Activated naive CD4-positive, alpha-beta T cell treated with anti-CD3 and anti-CD28 coated beads for 36 hours (primary cell): ENCODE data around the gene PI4KB. TPM values are rescaled to one million over a fixed set of nuclear protein-coding genes. Genes with fewer than 3 reads are reported as not detected.

Source experiments
- CTCF ChIA-PET: fragments of 350-600 bp; sonication (Branson Sonifier 250); formaldehyde crosslinking; loops from one replicate; lab custom pipeline; 2021; ENCODE audit warnings: antibody characterized with exemption; lab: Charles Lee
- DNase-seq: peaks from one replicate; pipeline ENCODE4 v3.0.0-alpha.2; 2020
- H3K27ac Mint-ChIP-seq: one replicate; pipeline ENCODE4 v1.8.0; 2021; ENCODE audit warnings: mild to moderate bottlenecking, mixed read lengths
- H3K27me3 Mint-ChIP-seq: one replicate; pipeline ENCODE4 v1.8.0; 2021; ENCODE audit warnings: low read depth, mixed read lengths
- H3K36me3 Mint-ChIP-seq: one replicate; pipeline ENCODE4 v1.8.0; 2021; ENCODE audit warnings: low read depth, mixed read lengths
- H3K4me1 Mint-ChIP-seq: one replicate; pipeline ENCODE4 v1.8.0; 2021; ENCODE audit warnings: low read depth, mixed read lengths
- H3K4me3 Mint-ChIP-seq: one replicate; pipeline ENCODE4 v1.8.0; 2021; ENCODE audit warnings: mild to moderate bottlenecking, moderate library complexity, mixed read lengths
- H3K9me3 Mint-ChIP-seq: one replicate; pipeline ENCODE4 v1.8.0; 2021; ENCODE audit warnings: mixed read lengths
- intact Hi-C: fragments of 100-400 bp; cut with micrococcal nuclease; formaldehyde crosslinking; loops from one replicate; pipeline ENCODE4 v1.15.1; 2023
- total RNA-seq, 2 experiments: library from RNA; stranded (reverse); gene quantifications; one replicate each; pipeline ENCODE4 v1.2.3, GENCODE V29; 2021

The PI4KB gene
- 10 to 100 TPM; 64.1 to 69.2 TPM for total RNA-seq

GRCh38 chr1:151327223-151327902, at the start of gene PI4KB:
Gene PI4KB, minus strand, starts transcription at chr1:151327416. Its CDS starts 10,935 bp downstream, at chr1:151316481.
- H3K36me3 Mint-ChIP-seq = peaks cover 17% of the 10 kb centered on the region
- intact Hi-C loops = loop anchor here (1.0 to 5.0 kb wide), 11 partner anchors 14 to 698 kb away; partner anchors contain the start of genes ARNT, ENSA, GABPB2 and MRPL9
- peak; percentile 96 for DNase-seq
- H3K4me3 Mint-ChIP-seq = peak within 1 kb of the TSS; percentile 93
- H3K27me3 Mint-ChIP-seq = no peaks in the 10 kb centered on the region
- H3K4me1 Mint-ChIP-seq = peaks cover 35% of the 10 kb centered on the region
- H3K9me3 Mint-ChIP-seq = no peaks in the 10 kb centered on the region
- peak within 1 kb of the TSS; percentile 96 for H3K27ac Mint-ChIP-seq
- CTCF ChIA-PET = interaction anchor here (0.6 to 5.2 kb wide), 8 partner anchors 11 to 134 kb away, joined by 3 to 49 read pairs (median 4); no protein-coding TSS in a partner anchor

GRCh38 chr1:151373196-151373595, 46.0 kb upstream of the PI4KB start:
- intact Hi-C loops = no loop called here
- Mint-ChIP-seq H3K4me3 (no peak overlapping the region), H3K4me1 (no peaks in the 10 kb centered on the region), H3K27ac (no peak overlapping the region), H3K27me3 (no peaks in the 10 kb centered on the region), H3K36me3 (no peaks in the 10 kb centered on the region), H3K9me3 (no peaks in the 10 kb centered on the region)
- DNase-seq = no peak
- CTCF ChIA-PET = no interaction called here

DNA sequence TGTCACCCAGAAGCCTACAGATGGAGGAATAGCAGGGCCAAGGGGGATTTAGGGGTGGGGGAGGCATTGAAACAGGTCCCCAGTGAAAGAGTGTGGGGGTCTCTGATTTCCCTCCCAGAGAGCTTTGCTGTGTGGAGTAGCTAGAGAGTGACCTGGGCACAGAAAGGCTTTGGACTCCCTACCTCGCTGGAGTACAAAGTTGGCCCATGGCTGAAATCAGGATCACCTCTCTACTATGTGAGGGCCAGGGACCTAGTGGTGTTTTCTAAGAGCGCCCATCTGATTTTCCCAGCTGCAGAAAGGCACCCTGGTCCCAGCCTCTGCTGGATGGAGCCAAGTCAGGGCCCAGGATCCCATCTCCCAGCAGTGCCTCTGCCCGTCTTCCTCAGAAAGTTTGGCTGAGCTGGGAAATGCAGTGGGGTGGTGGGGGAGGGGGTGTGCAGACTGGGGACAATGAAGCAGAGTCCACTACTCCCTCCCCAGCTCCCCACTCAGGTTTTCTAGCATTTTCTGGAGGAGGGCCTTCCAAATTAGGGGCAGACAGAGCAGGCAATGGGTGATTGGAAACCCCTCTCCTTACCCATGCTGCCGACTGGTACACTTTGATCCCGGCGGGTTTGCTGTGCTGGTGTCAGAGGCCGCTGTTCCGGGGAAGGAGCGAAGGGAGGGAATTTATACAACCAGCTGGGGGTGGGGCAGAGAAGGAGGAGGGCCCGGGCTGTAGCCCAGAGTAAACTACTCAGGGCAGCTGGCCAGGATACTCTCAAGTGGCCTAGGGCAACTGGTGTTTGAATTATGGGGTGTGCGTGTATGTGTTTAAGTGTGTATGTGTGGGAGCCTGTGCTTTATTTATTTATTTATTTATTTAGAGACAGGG, 45.1 kb upstream of the PI4KB start, which contains the start of gene SELENBP1:
SELENBP1 (minus strand) TSS at position 648 of the 877 bp plus-strand sequence; CDS start at position 584, 64 bp downstream.
- Mint-ChIP-seq H3K27me3 (no peaks in the 10 kb centered on the region), H3K36me3 (no peaks in the 10 kb centered on the region), H3K9me3 (no peaks in the 10 kb centered on the region), H3K4me1 (no peaks in the 10 kb centered on the region), H3K27ac (no peak within 1 kb of the TSS), H3K4me3 (no peak within 1 kb of the TSS)
- CTCF ChIA-PET = no interaction called here
- intact Hi-C loops = no loop called here
- no peak for DNase-seq

DNA sequence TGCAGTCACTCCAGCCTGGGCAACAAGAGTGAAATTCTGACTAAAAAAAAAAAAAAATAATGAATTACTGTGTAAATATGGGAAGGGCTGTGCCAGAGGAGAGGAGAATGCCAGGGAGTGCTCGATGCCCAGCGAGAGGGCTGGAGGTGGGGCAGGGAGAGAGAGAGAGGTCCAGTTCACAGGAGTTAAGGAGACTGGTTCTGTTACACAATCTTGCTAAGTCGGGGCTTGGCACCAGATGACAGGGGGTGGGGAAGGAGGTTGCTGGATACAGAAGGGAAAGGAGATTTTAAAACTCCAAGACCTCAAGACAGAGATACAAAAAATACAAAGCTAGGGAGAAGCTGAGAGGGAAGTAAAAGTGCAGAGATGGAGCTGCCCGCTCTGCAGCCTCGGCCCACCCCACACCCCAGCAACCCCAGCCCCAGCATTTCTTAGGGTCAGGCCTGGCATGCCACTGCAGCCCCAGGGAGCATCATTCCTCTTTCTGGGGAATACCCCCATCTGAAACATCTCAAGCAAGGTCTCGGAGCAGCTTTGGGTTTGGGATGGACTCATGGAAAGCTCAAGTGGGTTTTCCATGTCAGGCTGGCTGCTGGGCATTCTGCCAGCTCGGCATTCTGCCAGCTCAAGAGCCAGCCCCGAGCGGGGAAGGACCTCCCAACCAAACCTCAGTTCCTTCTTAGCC, 44.3 kb upstream of the PI4KB start:
- DNase-seq = no peak
- Mint-ChIP-seq H3K9me3 (no peaks in the 10 kb centered on the region), H3K4me1 (no peaks in the 10 kb centered on the region), H3K36me3 (no peaks in the 10 kb centered on the region), H3K27ac (no peak overlapping the region), H3K27me3 (no peaks in the 10 kb centered on the region), H3K4me3 (no peak overlapping the region)
- intact Hi-C loops = no loop called here
- CTCF ChIA-PET = interaction anchor here (0.6 kb wide), 1 partner anchor 20 kb away, joined by 3 read pairs; no protein-coding TSS in a partner anchor

GRCh38 chr1:151370211-151370911, 43.1 kb upstream of the PI4KB start:
- Mint-ChIP-seq H3K9me3 (no peaks in the 10 kb centered on the region), H3K4me1 (no peaks in the 10 kb centered on the region), H3K36me3 (no peaks in the 10 kb centered on the region), H3K27ac (no peak overlapping the region), H3K4me3 (no peak overlapping the region), H3K27me3 (no peaks in the 10 kb centered on the region)
- intact Hi-C loops = no loop called here
- CTCF ChIA-PET = interaction anchor here (0.6 kb wide), 1 partner anchor 182 kb away, joined by 3 read pairs; no protein-coding TSS in a partner anchor
- no peak for DNase-seq

DNA sequence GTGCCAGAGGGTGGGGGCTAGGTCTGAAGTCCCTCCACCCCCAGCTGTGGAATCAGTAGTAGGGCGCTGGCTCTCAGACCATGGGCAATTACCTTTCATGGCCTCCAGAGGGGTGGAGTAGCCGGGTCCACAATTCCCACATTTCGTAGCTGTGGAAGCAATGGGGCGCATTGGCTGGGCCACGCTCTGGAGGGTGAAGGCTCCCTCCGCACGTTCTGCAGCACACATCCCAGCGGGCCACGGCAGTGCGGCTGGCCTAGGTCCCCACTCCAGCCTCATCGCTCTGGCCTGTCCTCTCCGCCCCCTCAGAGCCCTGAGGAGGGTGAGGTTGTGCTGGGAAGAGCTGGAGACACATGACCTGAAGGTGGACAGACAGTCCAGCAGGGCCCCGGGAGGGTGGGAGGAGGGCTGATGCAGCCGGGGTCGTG, 42.4 kb upstream of the PI4KB start:
- H3K36me3 Mint-ChIP-seq = no peaks in the 10 kb centered on the region
- intact Hi-C loops = no loop called here
- CTCF ChIA-PET = interaction anchor here (0.6 kb wide), 1 partner anchor 183 kb away, joined by 3 read pairs; no protein-coding TSS in a partner anchor
- peak overlapping the region; percentile 4 for H3K27ac Mint-ChIP-seq
- H3K4me1 Mint-ChIP-seq = no peaks in the 10 kb centered on the region
- no peak overlapping the region for H3K4me3 Mint-ChIP-seq
- H3K9me3 Mint-ChIP-seq = no peaks in the 10 kb centered on the region
- H3K27me3 Mint-ChIP-seq = no peaks in the 10 kb centered on the region
- DNase-seq = no peak

DNA sequence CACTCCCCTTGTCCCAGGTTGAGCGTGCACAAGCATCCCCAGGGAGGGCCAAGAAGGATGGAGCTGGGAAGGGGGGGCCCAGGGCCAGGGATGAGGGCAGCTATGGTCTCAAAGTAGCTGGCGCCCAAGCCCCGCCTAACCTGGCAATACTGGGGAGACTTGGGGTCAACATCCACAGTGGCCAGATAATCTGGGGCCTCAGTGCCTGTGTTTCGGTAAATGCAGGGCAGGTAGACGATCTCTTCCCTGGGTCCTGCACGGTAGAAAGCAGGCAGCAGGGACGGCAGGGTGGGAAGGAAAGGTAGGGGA, 42.0 kb upstream of the PI4KB start:
- no peak overlapping the region for H3K27ac Mint-ChIP-seq
- intact Hi-C loops = no loop called here
- no peak overlapping the region for H3K4me3 Mint-ChIP-seq
- H3K9me3 Mint-ChIP-seq = no peaks in the 10 kb centered on the region
- no peak for DNase-seq
- no peaks in the 10 kb centered on the region for H3K4me1 Mint-ChIP-seq
- CTCF ChIA-PET = no interaction called here
- H3K27me3 Mint-ChIP-seq = no peaks in the 10 kb centered on the region
- no peaks in the 10 kb centered on the region for H3K36me3 Mint-ChIP-seq

DNA sequence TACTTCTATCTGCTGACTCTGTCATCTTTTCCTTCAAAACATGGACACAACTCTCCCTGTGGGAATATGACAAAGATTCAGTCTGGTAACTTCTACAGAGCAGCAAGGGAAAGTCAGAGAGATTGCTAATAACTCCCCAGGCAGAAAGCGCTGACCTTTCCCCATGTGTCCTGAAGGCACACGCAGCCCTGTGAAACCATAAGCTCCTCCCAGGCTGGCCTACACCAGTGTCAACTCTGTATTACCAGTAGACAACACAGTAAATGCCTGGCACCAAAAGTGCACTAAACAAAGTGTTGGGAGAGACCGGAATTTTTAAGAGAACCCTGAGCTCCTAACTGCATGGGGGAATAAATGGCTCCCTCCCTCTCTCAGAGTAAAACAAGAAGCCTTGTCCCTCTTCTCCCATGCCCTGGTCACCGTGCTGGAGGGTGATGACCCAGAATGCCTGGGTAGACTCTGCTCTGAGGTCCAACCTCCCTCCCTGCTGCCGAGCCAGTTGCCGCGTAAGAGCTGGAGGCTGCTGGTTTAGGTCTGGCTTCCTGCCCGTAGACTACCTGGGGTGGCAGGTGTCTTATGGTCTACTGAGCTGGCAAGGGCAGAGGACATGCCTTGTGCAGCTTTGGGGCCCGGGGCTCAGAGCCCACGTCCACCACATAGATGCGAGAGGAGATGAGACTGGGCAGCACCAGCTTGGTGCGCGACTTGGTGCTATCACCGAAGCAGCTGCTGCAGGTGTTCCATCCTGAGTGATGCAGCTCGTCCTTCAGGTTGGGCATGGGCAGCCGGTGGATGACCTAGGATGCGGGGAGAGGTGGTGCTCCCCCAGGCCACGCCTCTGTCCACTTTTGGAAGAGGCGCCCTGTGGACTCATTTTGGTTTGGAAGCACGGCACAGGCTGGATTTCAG, 41.4 kb upstream of the PI4KB start:
- CTCF ChIA-PET = interaction anchor here (0.6 to 1.7 kb wide), 3 partner anchors 18 to 91 kb away, joined by 3 to 4 read pairs (median 3); no protein-coding TSS in a partner anchor
- Mint-ChIP-seq H3K27me3 (no peaks in the 10 kb centered on the region), H3K4me1 (no peaks in the 10 kb centered on the region), H3K4me3 (no peak overlapping the region), H3K36me3 (no peaks in the 10 kb centered on the region), H3K9me3 (no peaks in the 10 kb centered on the region), H3K27ac (no peak overlapping the region)
- intact Hi-C loops = no loop called here
- no peak for DNase-seq

- Mint-ChIP-seq H3K9me3 (peaks cover 8% of the 10 kb centered on the region), H3K27ac (no peak overlapping the region), H3K4me3 (no peak overlapping the region), H3K4me1 (no peaks in the 10 kb centered on the region), H3K27me3 (no peaks in the 10 kb centered on the region), H3K36me3 (no peaks in the 10 kb centered on the region)
- intact Hi-C loops = no loop called here
- DNase-seq = no peak
- CTCF ChIA-PET = interaction anchor here (0.6 to 1.7 kb wide), 4 partner anchors 17 to 91 kb away, joined by 3 to 4 read pairs (median 3); no protein-coding TSS in a partner anchor
Observed at GRCh38 chr1:151367658-151368392, 40.6 kb upstream of the PI4KB start.

DNA sequence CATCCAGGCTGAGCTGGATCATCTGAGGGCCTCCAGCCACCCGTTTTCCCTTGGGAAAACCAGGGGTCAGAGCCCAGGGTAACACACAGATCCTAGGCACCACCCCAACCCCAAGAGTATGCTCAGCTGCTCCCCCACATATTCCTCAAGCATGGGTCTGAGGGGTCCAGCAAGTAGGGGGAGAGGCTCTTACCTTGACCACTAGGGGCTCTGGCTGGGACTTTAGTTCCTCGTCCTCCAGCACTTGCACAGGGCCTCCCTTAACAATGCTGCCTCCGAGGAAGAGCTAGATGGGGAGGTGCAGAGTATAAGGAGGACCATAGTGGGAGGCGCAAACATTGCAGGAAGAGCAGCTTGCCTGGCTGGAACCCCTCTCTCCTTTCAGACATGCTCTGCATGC, 37.8 kb upstream of the PI4KB start:
- intact Hi-C loops = no loop called here
- Mint-ChIP-seq H3K36me3 (no peaks in the 10 kb centered on the region), H3K27me3 (no peaks in the 10 kb centered on the region), H3K27ac (no peak overlapping the region), H3K4me3 (no peak overlapping the region), H3K9me3 (peaks cover 18% of the 10 kb centered on the region), H3K4me1 (no peaks in the 10 kb centered on the region)
- no peak for DNase-seq
- CTCF ChIA-PET = interaction anchor here (0.7 kb wide), 1 partner anchor 54 kb away, joined by 4 read pairs; no protein-coding TSS in a partner anchor
